HL-60 (cell line): Measurements from ENCODE around the gene ESPN.

ENCODE experiments used
- GABPA ChIP-seq: IDR thresholded peaks from 2 replicates; pipeline ENCODE4 v1.6.1; 2012; ENCODE audit warnings: low read depth
- TF ChIP-seq, protein P1 (sequence below): IDR thresholded peaks from one replicate; pipeline ENCODE4 v1.5.1; 2011; ENCODE audit warnings: low read length, control low read depth, inconsistent platforms; ENCODE audit not compliant: insufficient read depth
- TF ChIP-seq, protein P2 (sequence below): IDR thresholded peaks from 2 replicates; pipeline ENCODE4 v1.6.1; 2012; ENCODE audit warnings: low read depth; ENCODE audit not compliant: insufficient replicate concordance

DNA sequence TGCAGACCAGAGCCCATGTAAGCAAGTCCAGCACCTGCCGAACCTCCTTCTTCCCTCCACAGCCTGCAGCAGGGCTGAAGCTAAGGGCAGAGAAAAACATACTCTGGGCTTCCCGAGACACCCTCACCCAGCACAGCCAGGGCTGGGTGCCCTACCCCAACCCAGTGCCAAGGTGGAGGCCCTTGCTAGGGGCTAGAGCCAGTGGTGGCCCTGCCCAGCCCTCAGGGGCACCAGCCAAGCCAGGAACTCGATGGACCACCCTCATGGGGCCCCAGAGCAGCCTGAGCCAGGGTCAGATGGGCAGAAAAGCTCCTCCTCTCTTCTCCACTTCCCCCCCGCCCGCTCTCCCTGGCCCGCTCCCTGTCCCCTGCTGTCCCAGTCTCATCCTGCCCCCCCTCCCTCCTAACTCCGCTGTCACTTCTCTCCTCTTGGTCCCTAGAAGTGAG, 25.5 kb downstream of the ESPN start:
- TF ChIP-seq, protein P1, sequence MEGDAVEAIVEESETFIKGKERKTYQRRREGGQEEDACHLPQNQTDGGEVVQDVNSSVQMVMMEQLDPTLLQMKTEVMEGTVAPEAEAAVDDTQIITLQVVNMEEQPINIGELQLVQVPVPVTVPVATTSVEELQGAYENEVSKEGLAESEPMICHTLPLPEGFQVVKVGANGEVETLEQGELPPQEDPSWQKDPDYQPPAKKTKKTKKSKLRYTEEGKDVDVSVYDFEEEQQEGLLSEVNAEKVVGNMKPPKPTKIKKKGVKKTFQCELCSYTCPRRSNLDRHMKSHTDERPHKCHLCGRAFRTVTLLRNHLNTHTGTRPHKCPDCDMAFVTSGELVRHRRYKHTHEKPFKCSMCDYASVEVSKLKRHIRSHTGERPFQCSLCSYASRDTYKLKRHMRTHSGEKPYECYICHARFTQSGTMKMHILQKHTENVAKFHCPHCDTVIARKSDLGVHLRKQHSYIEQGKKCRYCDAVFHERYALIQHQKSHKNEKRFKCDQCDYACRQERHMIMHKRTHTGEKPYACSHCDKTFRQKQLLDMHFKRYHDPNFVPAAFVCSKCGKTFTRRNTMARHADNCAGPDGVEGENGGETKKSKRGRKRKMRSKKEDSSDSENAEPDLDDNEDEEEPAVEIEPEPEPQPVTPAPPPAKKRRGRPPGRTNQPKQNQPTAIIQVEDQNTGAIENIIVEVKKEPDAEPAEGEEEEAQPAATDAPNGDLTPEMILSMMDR: no peak
- TF ChIP-seq, protein P2, sequence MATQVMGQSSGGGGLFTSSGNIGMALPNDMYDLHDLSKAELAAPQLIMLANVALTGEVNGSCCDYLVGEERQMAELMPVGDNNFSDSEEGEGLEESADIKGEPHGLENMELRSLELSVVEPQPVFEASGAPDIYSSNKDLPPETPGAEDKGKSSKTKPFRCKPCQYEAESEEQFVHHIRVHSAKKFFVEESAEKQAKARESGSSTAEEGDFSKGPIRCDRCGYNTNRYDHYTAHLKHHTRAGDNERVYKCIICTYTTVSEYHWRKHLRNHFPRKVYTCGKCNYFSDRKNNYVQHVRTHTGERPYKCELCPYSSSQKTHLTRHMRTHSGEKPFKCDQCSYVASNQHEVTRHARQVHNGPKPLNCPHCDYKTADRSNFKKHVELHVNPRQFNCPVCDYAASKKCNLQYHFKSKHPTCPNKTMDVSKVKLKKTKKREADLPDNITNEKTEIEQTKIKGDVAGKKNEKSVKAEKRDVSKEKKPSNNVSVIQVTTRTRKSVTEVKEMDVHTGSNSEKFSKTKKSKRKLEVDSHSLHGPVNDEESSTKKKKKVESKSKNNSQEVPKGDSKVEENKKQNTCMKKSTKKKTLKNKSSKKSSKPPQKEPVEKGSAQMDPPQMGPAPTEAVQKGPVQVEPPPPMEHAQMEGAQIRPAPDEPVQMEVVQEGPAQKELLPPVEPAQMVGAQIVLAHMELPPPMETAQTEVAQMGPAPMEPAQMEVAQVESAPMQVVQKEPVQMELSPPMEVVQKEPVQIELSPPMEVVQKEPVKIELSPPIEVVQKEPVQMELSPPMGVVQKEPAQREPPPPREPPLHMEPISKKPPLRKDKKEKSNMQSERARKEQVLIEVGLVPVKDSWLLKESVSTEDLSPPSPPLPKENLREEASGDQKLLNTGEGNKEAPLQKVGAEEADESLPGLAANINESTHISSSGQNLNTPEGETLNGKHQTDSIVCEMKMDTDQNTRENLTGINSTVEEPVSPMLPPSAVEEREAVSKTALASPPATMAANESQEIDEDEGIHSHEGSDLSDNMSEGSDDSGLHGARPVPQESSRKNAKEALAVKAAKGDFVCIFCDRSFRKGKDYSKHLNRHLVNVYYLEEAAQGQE: no peak
- no peak for TF ChIP-seq GABPA
